HFF-Myc (cell line): ENCODE results near the gene CYP4A22.

Experiments
- DNase-seq: peaks from one replicate; pipeline ENCODE4 v3.0.0-alpha.2; 2011; ENCODE audit warnings: low read depth; ENCODE audit errors: extremely low read depth
- H3K4me3 ChIP-seq: replicated peaks from 2 replicates; pipeline ENCODE4 v1.5.1; 2011; ENCODE audit warnings: low read depth, mild to moderate bottlenecking, control low read depth, low read length
- TF ChIP-seq, protein P1 (sequence below): IDR thresholded peaks from 2 replicates; pipeline ENCODE4 v1.5.1; 2012; ENCODE audit warnings: mild to moderate bottlenecking, low read depth, low read length, control low read depth; ENCODE audit errors: missing control alignments

CYP4A22 gene

DNA sequence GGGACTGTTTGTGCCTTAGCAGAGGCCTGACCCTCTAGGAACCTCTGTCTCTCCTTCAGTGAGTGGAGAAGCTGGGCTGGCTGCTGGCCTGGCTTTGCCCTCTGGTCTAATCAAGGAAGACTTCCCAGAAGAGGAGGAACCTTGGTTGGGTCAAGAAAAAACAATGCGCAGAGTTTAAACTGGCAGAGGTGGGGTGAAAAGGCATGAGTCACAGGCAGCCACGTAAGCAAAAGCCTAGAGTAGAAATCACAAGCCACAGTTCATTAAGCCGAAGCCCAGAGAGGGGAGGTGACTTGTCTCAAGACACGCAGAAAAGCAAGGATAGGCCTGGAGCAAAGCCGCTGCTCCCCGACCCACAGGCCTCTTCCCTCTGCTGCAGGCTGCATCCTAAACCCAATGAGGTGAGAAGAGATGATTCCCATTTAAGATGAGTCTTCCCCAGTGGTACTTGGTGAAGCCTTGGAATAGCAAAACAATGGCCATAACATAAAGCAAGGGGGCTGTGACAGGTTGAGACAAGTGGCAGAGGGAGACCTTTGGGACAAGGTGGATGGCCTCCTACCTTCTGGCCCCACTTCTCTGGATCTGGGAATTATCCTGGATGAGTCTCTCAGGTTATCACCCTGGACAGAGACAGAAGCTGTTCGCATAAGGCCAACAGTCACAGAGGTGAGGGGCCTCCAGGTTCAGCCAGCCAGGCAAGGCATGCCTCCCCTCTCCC lies 44.9 kb downstream of the CYP4A22 start:
- DNase-seq, result no peak
- H3K4me3 ChIP-seq, result no peak overlapping the region
- TF ChIP-seq, protein P1, sequence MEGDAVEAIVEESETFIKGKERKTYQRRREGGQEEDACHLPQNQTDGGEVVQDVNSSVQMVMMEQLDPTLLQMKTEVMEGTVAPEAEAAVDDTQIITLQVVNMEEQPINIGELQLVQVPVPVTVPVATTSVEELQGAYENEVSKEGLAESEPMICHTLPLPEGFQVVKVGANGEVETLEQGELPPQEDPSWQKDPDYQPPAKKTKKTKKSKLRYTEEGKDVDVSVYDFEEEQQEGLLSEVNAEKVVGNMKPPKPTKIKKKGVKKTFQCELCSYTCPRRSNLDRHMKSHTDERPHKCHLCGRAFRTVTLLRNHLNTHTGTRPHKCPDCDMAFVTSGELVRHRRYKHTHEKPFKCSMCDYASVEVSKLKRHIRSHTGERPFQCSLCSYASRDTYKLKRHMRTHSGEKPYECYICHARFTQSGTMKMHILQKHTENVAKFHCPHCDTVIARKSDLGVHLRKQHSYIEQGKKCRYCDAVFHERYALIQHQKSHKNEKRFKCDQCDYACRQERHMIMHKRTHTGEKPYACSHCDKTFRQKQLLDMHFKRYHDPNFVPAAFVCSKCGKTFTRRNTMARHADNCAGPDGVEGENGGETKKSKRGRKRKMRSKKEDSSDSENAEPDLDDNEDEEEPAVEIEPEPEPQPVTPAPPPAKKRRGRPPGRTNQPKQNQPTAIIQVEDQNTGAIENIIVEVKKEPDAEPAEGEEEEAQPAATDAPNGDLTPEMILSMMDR, result no peak

DNA sequence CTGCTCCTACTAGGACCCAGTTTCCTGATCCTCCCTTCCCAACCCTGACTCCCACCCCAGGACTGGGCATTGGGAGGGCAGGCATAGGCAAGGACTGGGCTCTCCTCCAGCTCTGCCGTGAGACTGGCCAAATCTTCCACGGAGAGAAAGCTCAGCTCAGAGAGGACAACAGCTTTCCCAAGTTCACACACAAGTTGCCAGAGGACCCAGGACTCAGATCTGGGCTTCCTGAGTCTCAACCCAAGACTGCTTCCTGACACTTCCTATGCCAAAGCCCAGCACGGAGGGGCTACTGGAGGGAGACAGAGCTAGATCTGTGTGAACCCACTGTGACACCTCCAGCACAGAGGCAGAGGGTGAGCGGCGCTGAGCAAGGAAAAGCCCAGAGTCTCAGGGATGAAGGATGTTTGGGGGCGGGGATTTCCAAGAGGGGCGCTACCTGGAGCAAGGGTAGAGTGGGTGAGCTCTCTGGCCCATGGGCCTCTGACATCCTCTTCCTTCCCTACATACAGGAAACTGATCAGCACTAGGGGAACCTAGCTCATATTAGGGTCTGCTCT lies 45.5 kb downstream of the CYP4A22 start:
- H3K4me3 ChIP-seq, result no peak overlapping the region
- no peak for DNase-seq
- TF ChIP-seq, protein P1, result no peak

DNA sequence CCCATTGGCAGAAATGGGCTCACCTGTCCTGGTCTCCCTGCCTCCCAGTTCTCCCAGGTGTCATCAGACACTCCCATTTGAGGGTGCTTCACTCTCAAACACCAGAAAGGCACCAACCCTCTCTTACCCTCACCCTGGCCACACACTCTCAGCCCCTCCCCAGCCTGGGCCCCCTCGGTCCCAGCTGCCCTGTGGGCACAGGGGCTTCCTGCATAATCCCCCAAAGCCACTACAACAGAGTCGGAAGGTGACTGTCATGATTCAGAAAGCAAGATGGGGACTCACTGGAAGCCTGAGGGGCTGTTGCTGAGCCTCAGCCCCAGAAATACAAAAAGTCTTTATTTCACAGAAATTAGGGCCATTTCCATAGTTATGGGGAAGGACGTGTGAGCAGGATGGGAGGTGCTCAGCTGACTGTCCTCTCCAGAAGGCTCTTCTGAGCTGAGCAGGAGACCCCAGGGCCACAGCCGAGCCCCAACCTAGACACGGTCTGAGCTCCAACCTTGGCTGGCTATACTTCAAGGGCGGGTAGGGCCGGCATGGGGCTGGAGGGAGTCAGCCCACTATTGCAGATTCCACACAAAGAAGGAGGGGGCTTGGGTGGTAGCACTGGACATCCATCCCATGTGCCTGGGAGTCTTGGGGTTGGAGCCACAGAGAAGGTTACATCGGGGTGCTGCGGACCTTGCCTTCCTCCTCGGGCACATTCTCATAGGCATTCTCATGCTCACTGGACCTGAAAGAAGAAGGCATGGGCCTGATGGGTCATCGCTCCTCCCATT lies 46.3 kb downstream of the CYP4A22 start:
- TF ChIP-seq, protein P1, result no peak
- H3K4me3 ChIP-seq, result no peak overlapping the region
- no peak for DNase-seq

- no peak for DNase-seq
- H3K4me3 ChIP-seq, result no peak overlapping the region
- TF ChIP-seq, protein P1, result no peak
Measured at GRCh38 chr1:47184090-47184821, 47.0 kb downstream of the CYP4A22 start.

- TF ChIP-seq, protein P1, result no peak
- no peak for DNase-seq
- no peak overlapping the region for H3K4me3 ChIP-seq
Measured at GRCh38 chr1:47184822-47185677, 47.8 kb downstream of the CYP4A22 start.
